WTC11 (cell line): ENCODE data around the gene FASTK. TPM values are rescaled to one million over a fixed set of nuclear protein-coding genes. Genes with fewer than 3 reads are reported as not detected.

Experiments
- ATAC-seq: fragments of 200-7000 bp; cut with Tn5 transposase; 2 replicates; pipeline ENCODE4 v1.10.0; 2021; ENCODE audit warnings: mild to moderate bottlenecking, moderate library complexity
- CTCF ChIA-PET: fragments of 300-600 bp; sonication (Branson Sonifier 250); formaldehyde crosslinking; loops from one replicate; lab custom pipeline; 2021; ENCODE audit warnings: antibody characterized with exemption; lab: Charles Lee
- POLR2A ChIA-PET: fragments of 350-600 bp; sonication (Branson Sonifier 250); formaldehyde crosslinking; loops from one replicate; lab custom pipeline; 2021; ENCODE audit warnings: antibody characterized with exemption; lab: Charles Lee
- DNase-seq: peaks from one replicate; pipeline ENCODE4 v3.0.0; 2021; ENCODE audit warnings: low spot score
- H3K27ac Mint-ChIP-seq: 2 replicates; pipeline ENCODE4 v1.8.0; 2021; ENCODE audit warnings: mixed read lengths
- H3K27me3 Mint-ChIP-seq: 2 replicates; pipeline ENCODE4 v1.8.0; 2021; ENCODE audit warnings: low read depth, mild to moderate bottlenecking, moderate library complexity, mixed read lengths
- H3K36me3 Mint-ChIP-seq: 2 replicates; pipeline ENCODE4 v1.8.0; 2021; ENCODE audit warnings: mixed read lengths
- H3K4me1 Mint-ChIP-seq: 2 replicates; pipeline ENCODE4 v1.8.0; 2022; ENCODE audit warnings: mixed read lengths
- H3K4me3 Mint-ChIP-seq: 2 replicates; pipeline ENCODE4 v1.8.0; 2021; ENCODE audit warnings: mild to moderate bottlenecking, moderate library complexity, mixed read lengths
- H3K9me3 Mint-ChIP-seq: 2 replicates; pipeline ENCODE4 v1.8.0; 2021; ENCODE audit warnings: mixed read lengths
- ARID4B ChIP-seq: sonication (generic); formaldehyde crosslinking; IDR thresholded peaks from 2 replicates; pipeline ENCODE4 v1.8.0; 2023; ENCODE audit warnings: missing genetic modification reagents, mild to moderate bottlenecking, borderline replicate concordance
- E2F1 ChIP-seq: sonication (generic); formaldehyde crosslinking; IDR thresholded peaks from 2 replicates; pipeline ENCODE4 v1.8.0; 2022; ENCODE audit warnings: mild to moderate bottlenecking, missing genetic modification reagents
- ELF4 ChIP-seq: sonication (generic); formaldehyde crosslinking; IDR thresholded peaks from 2 replicates; pipeline ENCODE4 v1.8.1; 2022; ENCODE audit warnings: low read depth, mild to moderate bottlenecking, moderate library complexity, missing genetic modification reagents
- FOXP4 ChIP-seq: sonication (generic); formaldehyde crosslinking; IDR thresholded peaks from 2 replicates; pipeline ENCODE4 v1.8.0; 2022; ENCODE audit warnings: mild to moderate bottlenecking, missing genetic modification reagents
- GTF2I ChIP-seq: fragments of 250-450 bp; sonication (Bioruptor Pico); conservative IDR thresholded peaks from 2 replicates; pipeline ENCODE4 v1.4.0; 2021; ENCODE audit warnings: mild to moderate bottlenecking
- HMGXB4 ChIP-seq: sonication (generic); formaldehyde crosslinking; IDR thresholded peaks from 2 replicates; pipeline ENCODE4 v1.8.1; 2023; ENCODE audit warnings: mild to moderate bottlenecking, moderate library complexity, missing genetic modification reagents
- NR1H2 ChIP-seq: sonication (generic); formaldehyde crosslinking; IDR thresholded peaks from 2 replicates; pipeline ENCODE4 v1.9.0; 2021; ENCODE audit warnings: mild to moderate bottlenecking, moderate library complexity, missing genetic modification reagents
- PRRX2 ChIP-seq: fragments of 250-450 bp; sonication (Bioruptor Pico); IDR thresholded peaks from 2 replicates; pipeline ENCODE4 v1.8.0; 2021; ENCODE audit warnings: mild to moderate bottlenecking
- SMAD4 ChIP-seq: sonication (generic); formaldehyde crosslinking; IDR thresholded peaks from 2 replicates; pipeline ENCODE4 v1.8.0; 2022; ENCODE audit warnings: mild to moderate bottlenecking, missing genetic modification reagents
- SP1 ChIP-seq: sonication (generic); formaldehyde crosslinking; conservative IDR thresholded peaks from 2 replicates; pipeline ENCODE4 v1.8.1; 2022; ENCODE audit warnings: missing genetic modification reagents
- TEAD4 ChIP-seq: sonication (generic); formaldehyde crosslinking; IDR thresholded peaks from 2 replicates; pipeline ENCODE4 v1.8.0; 2022; ENCODE audit warnings: mild to moderate bottlenecking, missing genetic modification reagents
- TP53 ChIP-seq: sonication (generic); formaldehyde crosslinking; IDR thresholded peaks from 2 replicates; pipeline ENCODE4 v1.8.1; 2023; ENCODE audit warnings: mild to moderate bottlenecking, missing genetic modification reagents
- ZNF121 ChIP-seq: sonication (generic); formaldehyde crosslinking; IDR thresholded peaks from 2 replicates; pipeline ENCODE4 v1.8.0; 2023; ENCODE audit warnings: missing genetic modification reagents
- ZNF263 ChIP-seq: sonication (generic); formaldehyde crosslinking; IDR thresholded peaks from 2 replicates; pipeline ENCODE4 v1.8.1; 2022; ENCODE audit warnings: low read depth, mild to moderate bottlenecking, moderate library complexity, missing genetic modification reagents
- ZNF396 ChIP-seq: fragments of 250-450 bp; sonication (Bioruptor Pico); IDR thresholded peaks from 2 replicates; pipeline ENCODE4 v1.8.0; 2021; ENCODE audit warnings: mild to moderate bottlenecking, moderate library complexity, borderline replicate concordance
- total RNA-seq: library from RNA; stranded (reverse); gene quantifications from 3 replicates; pipeline ENCODE4 v1.2.3, GENCODE V29; 2021
- TF ChIP-seq, protein P1 (sequence below): sonication (generic); formaldehyde crosslinking; IDR thresholded peaks from 2 replicates; pipeline ENCODE4 v1.8.1; 2022; ENCODE audit warnings: mild to moderate bottlenecking, moderate library complexity, missing genetic modification reagents
- TF ChIP-seq, protein P2 (sequence below): sonication (generic); formaldehyde crosslinking; IDR thresholded peaks from 2 replicates; pipeline ENCODE4 v1.8.1; 2022; ENCODE audit warnings: mild to moderate bottlenecking, missing genetic modification reagents, moderate library complexity, borderline replicate concordance

Gene FASTK
- total RNA-seq, 1 experiment from 2014 or later = 70.2 TPM

GRCh38 chr7:151053751-151054150 lies 26.9 kb downstream of the FASTK start:
- no peaks in the 10 kb centered on the region for H3K9me3 Mint-ChIP-seq
- H3K4me1 Mint-ChIP-seq = peaks cover 23% of the 10 kb centered on the region
- CTCF ChIA-PET = no interaction called here
- ATAC-seq = no peak
- DNase-seq = no peak
- H3K27me3 Mint-ChIP-seq = peaks cover 37% of the 10 kb centered on the region
- TF ChIP-seq, protein P1, sequence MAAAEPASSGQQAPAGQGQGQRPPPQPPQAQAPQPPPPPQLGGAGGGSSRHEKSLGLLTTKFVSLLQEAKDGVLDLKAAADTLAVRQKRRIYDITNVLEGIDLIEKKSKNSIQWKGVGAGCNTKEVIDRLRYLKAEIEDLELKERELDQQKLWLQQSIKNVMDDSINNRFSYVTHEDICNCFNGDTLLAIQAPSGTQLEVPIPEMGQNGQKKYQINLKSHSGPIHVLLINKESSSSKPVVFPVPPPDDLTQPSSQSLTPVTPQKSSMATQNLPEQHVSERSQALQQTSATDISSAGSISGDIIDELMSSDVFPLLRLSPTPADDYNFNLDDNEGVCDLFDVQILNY (CRISPR knock-in tag) = no peak
- TF ChIP-seq ZNF263 (CRISPR knock-in tag) (no peak), TP53 (CRISPR knock-in tag) (no peak)
- TF ChIP-seq, all 79 proteins: peak for 0
- POLR2A ChIA-PET = no interaction called here
- Mint-ChIP-seq H3K27ac (no peak overlapping the region), H3K36me3 (no peaks in the 10 kb centered on the region; the same call in 1 of the 2 replicates), H3K4me3 (no peak overlapping the region)

DNA sequence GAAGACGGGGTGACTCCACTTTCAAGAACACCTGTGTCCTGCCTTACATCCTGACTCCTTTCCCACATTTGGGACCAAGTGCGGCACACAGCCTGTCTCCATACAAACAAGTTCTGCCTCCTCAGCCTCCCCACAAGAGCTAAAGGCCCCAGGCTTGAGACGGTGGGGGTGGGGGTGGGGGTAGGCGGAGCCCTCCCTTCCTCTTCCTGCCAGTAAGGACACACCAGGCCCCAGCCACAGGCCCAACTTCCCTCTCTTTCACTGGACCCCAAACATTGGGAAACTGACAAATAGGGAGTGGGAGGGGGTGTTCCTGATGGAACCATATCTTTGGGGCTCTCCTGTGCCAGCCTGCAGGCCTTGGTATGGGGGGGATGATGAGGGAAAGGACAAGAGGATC lies 27.5 kb downstream of the FASTK start:
- Mint-ChIP-seq H3K4me1 (peaks cover 17% of the 10 kb centered on the region), H3K4me3 (no peak overlapping the region), H3K36me3 (no peaks in the 10 kb centered on the region; the same call in 1 of the 2 replicates), H3K27ac (no peak overlapping the region), H3K9me3 (no peaks in the 10 kb centered on the region), H3K27me3 (peaks cover 39% of the 10 kb centered on the region)
- ChIA-PET POLR2A (no interaction called here), CTCF (interaction anchor here (1.0 to 4.2 kb wide), 2 partner anchors 20 to 34 kb away, joined by 3 to 34 read pairs; no protein-coding TSS in a partner anchor)
- DNase-seq = no peak
- ATAC-seq = no peak
- TF ChIP-seq GTF2I (CRISPR knock-in tag) (no peak), FOXP4 (CRISPR knock-in tag) (no peak)

DNA sequence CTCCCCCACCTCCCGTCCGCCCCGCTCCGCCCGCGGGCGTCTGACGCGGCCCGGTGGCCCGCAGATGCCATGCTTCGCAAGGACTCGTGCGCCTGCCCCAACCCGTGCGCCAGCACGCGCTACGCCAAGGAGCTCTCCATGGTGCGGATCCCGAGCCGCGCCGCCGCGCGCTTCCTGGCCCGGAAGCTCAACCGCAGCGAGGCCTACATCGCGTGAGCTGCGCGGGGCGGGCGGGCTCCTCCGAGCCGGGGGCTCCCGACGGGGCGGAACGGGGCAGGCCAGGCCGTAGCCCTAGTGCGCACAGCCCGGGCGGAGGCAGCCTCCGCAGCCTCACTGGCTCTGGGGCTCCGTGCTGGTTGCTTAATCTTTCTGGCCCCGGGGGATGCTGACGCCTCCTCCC lies 29.5 kb downstream of the FASTK start:
- ChIA-PET CTCF (interaction anchor here (0.5 to 4.2 kb wide), 16 partner anchors 9 to 1218 kb away, joined by 3 to 34 read pairs (median 4); partner anchors contain the start of gene ABCB8), POLR2A (interaction anchor here (1.1 to 1.9 kb wide), 4 partner anchors 11 to 38 kb away, joined by 3 to 11 read pairs (median 4); partner anchors contain the start of gene FASTK)
- peaks cover 3% of the 10 kb centered on the region; the same call in 1 of the 2 replicates for H3K4me1 Mint-ChIP-seq
- H3K27ac Mint-ChIP-seq = no peak overlapping the region
- peak; percentile 90 for DNase-seq
- peaks cover 34% of the 10 kb centered on the region for H3K27me3 Mint-ChIP-seq
- H3K9me3 Mint-ChIP-seq = no peaks in the 10 kb centered on the region
- H3K36me3 Mint-ChIP-seq = no peaks in the 10 kb centered on the region; the same call in 1 of the 2 replicates
- H3K4me3 Mint-ChIP-seq = no peak overlapping the region
- peak; percentile 85 for ATAC-seq
- TF ChIP-seq ZNF396 (no peak), FOXP4 (CRISPR knock-in tag) (peak; percentile 99), E2F1 (CRISPR knock-in tag) (peak; percentile 92), PRRX2 (no peak), ARID4B (peak; percentile 100), ELF4 (CRISPR knock-in tag) (peak; percentile 91), GTF2I (CRISPR knock-in tag) (no peak), ZNF263 (CRISPR knock-in tag) (no peak; the same call in 1 of the 2 replicates), ZNF121 (CRISPR knock-in tag) (no peak; the same call in 1 of the 2 replicates), NR1H2 (CRISPR knock-in tag) (peak; percentile 79; the same call in 1 of the 2 replicates), SP1 (CRISPR knock-in tag) (peak; percentile 88), HMGXB4 (peak; percentile 70; the same call in 1 of the 2 replicates), TEAD4 (peak; percentile 96), SMAD4 (CRISPR knock-in tag) (peak; percentile 93)
- TF ChIP-seq, protein P2, sequence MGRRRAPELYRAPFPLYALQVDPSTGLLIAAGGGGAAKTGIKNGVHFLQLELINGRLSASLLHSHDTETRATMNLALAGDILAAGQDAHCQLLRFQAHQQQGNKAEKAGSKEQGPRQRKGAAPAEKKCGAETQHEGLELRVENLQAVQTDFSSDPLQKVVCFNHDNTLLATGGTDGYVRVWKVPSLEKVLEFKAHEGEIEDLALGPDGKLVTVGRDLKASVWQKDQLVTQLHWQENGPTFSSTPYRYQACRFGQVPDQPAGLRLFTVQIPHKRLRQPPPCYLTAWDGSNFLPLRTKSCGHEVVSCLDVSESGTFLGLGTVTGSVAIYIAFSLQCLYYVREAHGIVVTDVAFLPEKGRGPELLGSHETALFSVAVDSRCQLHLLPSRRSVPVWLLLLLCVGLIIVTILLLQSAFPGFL (CRISPR knock-in tag) = no peak
